Lower leg skin (tissue), 4 donors: ENCODE results near the gene HSPA8. TPM values are rescaled to one million over a fixed set of nuclear protein-coding genes. Genes with fewer than 3 reads are reported as not detected.

ENCODE experiments used
- DNase-seq, 2 donors: peaks; one replicate each; pipeline ENCODE4 v3.0.0-alpha.2; 2019; ENCODE audit warnings: low spot score in 2 of 2
- H3K4me3 ChIP-seq: fragments of 200-600 bp; sonication (generic); 2 replicates; pipeline ENCODE4 v1.5.1; 2017; ENCODE audit warnings: mild to moderate bottlenecking, low read depth; ENCODE audit not compliant: poor library complexity, severe bottlenecking
- POLR2A ChIP-seq, 2 donors: fragments of 450-650 bp; IDR thresholded peaks; one replicate each; pipeline ENCODE4 v1.6.1; 2016 to 2017; ENCODE audit warnings: antibody characterized with exemption in 2 of 2, mild to moderate bottlenecking in 1 of 2, moderate library complexity in 1 of 2
- WGBS, 2 donors: methylation state at CpG; one replicate each; pipeline ENCODE4 v1.1.5; 2018; 5-methylcytosine and 5-hydroxymethylcytosine counted together
- intact Hi-C: fragments of 100-400 bp; cut with DNase I; formaldehyde crosslinking; loops from one replicate; pipeline ENCODE4 v1.15.0; 2023; ENCODE audit warnings: low total_unique reads
- total RNA-seq, 4 donors: library from RNA; depleted of rRNA; stranded (reverse); fragments of >200 nt; gene quantifications; one replicate each; pipeline ENCODE4 v1.1.0, GENCODE V29; 2016
- TF ChIP-seq, protein P1 (sequence below), 3 donors: fragments of 450-650 bp; IDR thresholded peaks; one replicate each; pipeline ENCODE4 v1.5.1; 2016; ENCODE audit warnings: antibody characterized with exemption in 3 of 3, mild to moderate bottlenecking in 3 of 3, moderate library complexity in 2 of 3

Gene HSPA8
- total RNA-seq: 100 to 1,000 TPM; 202 to 485 (median 346) TPM

DNA sequence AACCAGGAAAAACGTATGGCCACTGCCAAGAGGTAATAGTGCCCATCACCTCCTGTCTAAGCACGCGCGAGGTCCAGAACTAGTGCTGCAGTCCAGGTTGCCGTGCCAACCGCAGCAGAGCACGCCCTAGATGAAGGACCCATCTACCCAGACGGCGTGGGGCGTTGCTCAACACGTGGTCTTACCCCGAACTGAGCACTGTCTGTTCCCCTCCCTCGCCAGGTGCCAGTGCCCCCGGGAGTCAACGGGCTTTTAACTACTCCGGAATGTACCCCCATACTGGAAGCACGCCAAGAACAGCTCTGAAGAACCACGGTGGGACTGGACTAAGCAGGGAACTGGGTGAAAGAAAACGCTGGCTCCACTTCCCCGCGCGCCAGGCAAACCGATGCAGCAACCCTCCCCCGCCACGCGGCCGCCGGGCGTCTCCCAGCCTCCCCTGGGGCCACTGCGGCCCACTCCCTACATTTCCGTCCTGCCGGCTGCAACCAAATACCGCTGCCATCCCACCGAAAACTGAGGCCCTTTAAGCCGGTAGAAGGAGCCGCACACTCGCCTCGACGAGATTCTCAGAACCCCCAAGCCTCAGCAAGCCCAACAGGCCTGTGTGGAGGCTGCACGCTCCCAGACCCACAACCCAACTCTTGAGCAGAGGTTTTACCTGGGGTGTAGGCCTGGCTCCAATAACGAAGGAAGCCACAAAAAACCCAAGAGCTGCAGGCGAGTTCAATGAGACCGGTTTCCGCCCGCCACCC is at the start of gene HSPA8:
HSPA8 (minus strand) TSS at position 734 of the 755 bp plus-strand sequence. CDS start 812 bp downstream, outside the sequence.
- intact Hi-C loops: no loop called here
- peak; percentile 75 to 94 for DNase-seq
- TF ChIP-seq, protein P1, sequence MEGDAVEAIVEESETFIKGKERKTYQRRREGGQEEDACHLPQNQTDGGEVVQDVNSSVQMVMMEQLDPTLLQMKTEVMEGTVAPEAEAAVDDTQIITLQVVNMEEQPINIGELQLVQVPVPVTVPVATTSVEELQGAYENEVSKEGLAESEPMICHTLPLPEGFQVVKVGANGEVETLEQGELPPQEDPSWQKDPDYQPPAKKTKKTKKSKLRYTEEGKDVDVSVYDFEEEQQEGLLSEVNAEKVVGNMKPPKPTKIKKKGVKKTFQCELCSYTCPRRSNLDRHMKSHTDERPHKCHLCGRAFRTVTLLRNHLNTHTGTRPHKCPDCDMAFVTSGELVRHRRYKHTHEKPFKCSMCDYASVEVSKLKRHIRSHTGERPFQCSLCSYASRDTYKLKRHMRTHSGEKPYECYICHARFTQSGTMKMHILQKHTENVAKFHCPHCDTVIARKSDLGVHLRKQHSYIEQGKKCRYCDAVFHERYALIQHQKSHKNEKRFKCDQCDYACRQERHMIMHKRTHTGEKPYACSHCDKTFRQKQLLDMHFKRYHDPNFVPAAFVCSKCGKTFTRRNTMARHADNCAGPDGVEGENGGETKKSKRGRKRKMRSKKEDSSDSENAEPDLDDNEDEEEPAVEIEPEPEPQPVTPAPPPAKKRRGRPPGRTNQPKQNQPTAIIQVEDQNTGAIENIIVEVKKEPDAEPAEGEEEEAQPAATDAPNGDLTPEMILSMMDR (IDR thresholded peaks at IDR 0.05): no peak
- TF ChIP-seq POLR2A (IDR thresholded peaks at IDR 0.05): peak in 1 of 2 donors; percentile 83
- WGBS, 2 donors: 0 to 1% methylated on average over 41 of the region's 45 CpGs
- peak within 1 kb of the TSS; percentile 85 for H3K4me3 ChIP-seq

DNA sequence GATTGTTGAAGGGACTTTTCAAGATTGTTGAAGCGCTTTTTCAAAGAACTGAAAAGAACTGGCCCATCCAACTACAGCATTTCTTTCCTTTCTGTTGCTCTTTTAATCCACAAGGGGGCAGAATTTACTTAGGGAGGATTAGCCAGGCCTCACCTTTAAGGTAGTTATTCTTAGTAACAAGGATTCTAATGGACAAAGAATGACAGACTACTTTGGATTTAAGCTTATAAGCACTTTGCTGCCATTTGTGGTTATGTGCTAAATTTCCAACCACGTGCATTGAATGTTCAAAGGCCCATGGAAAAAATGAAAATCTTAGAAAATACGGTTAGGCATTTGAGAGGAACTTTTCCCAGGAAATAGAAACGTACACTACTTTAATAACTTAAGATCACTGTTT is 49.5 kb upstream of the HSPA8 start:
- DNase-seq: no peak
- intact Hi-C loops: loop anchor here (5.0 kb wide), 1 partner anchor 136 kb away; no protein-coding TSS in a partner anchor
- TF ChIP-seq, protein P1 (IDR thresholded peaks at IDR 0.05): no peak
- no peak for TF ChIP-seq POLR2A (IDR thresholded peaks at IDR 0.05)
- 65 to 66% methylated on average over 4 of the region's 4 CpGs for WGBS, 2 donors
- no peak overlapping the region for H3K4me3 ChIP-seq

DNA sequence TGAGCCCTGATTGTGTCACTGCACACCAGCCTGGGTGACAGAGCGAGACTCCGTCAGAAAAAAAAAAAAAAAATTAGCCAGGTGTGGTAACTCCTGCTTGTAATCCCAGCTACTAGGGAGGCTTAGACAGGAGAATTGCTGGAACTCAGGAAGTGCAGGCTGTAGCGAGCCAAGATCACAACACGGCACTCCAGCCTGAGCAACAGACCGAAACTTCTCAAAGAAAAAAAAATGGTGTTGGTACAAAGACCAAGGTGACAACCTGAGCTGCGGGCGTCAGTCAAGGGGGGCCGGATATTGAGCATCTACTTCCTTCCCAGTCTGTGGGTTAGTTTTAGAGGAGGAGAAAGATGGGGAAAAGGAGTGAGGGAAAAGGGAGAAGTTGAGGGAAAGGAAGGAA is 48.5 kb upstream of the HSPA8 start:
- no peak for TF ChIP-seq POLR2A (IDR thresholded peaks at IDR 0.05)
- no peak overlapping the region for H3K4me3 ChIP-seq
- DNase-seq: no peak
- intact Hi-C loops: loop anchor here (5.0 kb wide), 1 partner anchor 137 kb away; no protein-coding TSS in a partner anchor
- 67 to 78% methylated on average over 8 of the region's 8 CpGs for WGBS, 2 donors

DNA sequence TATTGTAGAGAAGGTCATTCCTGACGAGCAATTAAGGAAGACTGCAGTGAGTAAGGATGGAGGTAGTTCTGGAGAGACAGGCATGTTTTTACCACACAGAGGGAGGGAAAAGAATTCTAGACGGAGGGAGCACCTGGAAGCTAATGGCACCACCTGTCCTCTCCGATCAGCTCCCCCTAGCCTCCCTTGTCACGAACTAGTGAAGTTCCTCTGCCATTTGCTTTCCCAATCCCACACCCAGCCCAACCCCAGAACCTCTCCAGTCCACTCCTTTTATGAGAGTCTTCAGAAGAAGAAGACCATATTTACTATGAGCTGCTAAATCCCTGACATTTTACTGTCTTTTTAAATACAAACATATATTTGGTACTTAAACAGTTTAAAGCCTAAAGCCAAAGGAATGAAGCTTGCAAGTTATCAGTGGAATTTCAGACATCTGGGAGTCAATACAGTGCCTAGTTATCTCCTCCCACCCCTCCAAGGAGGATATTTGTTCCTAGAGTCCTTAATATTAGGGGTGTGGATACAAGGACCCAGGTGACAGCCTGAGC is 46.1 kb upstream of the HSPA8 start:
- WGBS, 2 donors: 63 to 76% methylated on average over 4 of the region's 4 CpGs
- no peak overlapping the region for H3K4me3 ChIP-seq
- intact Hi-C loops: no loop called here
- no peak for TF ChIP-seq POLR2A (IDR thresholded peaks at IDR 0.05)
- TF ChIP-seq, protein P1 (IDR thresholded peaks at IDR 0.05): no peak
- DNase-seq: no peak

DNA sequence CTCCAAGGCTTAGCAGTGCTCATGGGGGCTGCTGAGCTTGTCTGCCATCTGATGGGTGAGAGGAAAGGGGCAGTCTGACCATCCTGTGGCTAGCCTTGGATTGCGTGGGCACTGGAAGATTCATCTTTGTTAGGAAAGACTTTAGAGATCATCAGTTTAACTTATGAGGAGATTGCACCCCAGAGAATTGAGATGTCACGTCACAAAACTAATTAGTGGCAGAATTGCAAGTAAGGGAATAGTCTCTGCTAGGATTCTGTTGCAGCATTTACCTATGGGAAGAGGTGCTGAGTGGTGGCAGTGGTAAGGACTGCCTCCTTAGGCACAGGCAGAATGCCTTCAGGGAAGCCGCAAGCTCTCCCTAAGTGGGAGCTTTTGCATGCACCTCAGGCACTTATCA is 42.8 kb upstream of the HSPA8 start:
- TF ChIP-seq, protein P1 (IDR thresholded peaks at IDR 0.05): no peak
- no peak for TF ChIP-seq POLR2A (IDR thresholded peaks at IDR 0.05)
- intact Hi-C loops: no loop called here
- H3K4me3 ChIP-seq: no peak overlapping the region
- DNase-seq: no peak
- 91 to 96% methylated on average over 3 of the region's 3 CpGs for WGBS, 2 donors

DNA sequence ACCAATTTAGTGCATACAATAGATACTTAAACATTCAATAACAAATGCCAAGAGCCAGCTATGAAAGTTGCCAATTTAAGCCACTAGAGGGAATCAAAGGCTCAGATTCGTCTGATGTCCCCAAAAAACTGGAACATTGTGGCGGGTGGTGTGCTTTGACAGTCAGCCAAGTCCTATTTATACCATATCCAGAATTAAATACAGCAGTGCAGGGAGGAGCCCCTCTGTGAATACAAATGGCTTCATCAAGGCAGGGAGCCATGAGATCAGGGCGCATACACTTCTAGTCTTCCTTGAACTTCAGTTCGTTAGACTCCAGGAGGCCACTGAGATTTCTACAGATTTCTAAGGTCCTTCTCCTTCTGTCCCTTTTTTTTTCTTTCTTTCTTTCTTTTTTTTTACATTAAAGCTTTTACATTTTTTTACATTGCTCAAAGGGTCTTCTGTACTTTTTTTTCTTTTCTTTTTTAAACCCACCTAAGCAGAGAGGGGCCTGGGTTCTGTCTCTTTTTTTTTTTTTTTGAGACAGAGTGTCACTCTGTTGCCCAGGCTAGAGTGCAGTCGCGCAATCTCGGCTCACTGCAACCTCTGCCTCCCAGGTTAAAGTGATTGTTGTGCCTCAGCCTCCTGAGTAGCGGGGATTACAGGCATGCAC is 41.5 kb upstream of the HSPA8 start:
- H3K4me3 ChIP-seq: no peak overlapping the region
- intact Hi-C loops: no loop called here
- DNase-seq: peak; percentile 70 to 89
- 53 to 54% methylated on average over 8 of the region's 8 CpGs for WGBS, 2 donors
- TF ChIP-seq POLR2A (IDR thresholded peaks at IDR 0.05): no peak
- TF ChIP-seq, protein P1 (IDR thresholded peaks at IDR 0.05): peak in 1 of 3 donors; percentile 10
